GM12891 (cell line): ENCODE data around the gene GATD1.
A peak's percentile ranks its signal among the peaks of the same experiment; 100 is the strongest.

ENCODE experiments used
- POLR2A ChIP-seq: IDR thresholded peaks from 2 replicates; pipeline ENCODE4 v1.6.1; 2011; ENCODE audit warnings: low read depth, low read length, control low read depth
- POLR2AphosphoS5 ChIP-seq: IDR thresholded peaks from 2 replicates; pipeline ENCODE4 v1.6.1; 2011; ENCODE audit warnings: low read depth, low read length, control low read depth

DNA sequence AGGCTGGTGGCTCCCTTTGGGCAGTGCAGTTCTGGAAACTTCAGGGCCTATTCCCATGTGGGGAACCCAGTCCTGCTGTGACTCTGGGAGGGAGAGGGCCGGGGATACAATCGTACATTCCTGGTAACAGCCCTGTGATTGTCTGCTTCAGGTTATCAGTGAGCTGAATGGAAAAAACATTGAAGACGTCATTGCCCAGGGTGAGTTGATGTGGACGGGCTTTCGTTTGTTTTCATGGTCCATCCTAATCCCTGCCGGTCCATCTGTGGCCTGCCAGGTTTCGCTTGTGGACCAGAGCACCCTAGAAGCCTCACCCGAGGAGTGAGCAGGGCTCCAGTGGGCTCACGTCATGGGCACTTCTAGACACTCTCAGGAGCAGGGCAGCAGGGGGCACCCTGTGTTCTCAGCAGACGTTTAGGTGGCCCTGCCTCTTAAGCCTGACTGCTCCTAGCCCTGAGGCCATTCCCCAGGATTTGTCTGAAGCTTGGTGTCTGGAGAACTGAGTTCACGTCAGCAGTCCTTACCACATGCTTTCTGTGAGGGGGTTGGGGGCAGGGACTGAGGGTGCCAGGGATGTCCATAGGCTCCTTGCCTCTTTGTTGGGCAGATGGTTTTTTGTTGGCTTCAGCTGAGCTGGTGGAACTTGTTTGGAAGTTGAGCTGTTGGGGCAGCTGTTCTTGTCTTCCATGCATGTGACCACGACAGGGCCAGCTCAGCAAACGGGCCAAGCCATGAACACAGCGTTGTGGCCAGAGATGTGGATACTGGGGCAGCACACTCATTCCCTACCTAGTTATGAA is 34.4 kb upstream of the GATD1 start:
- TF ChIP-seq POLR2A = no peak
- peak; percentile 18 for TF ChIP-seq POLR2AphosphoS5
